Upper lobe of left lung (tissue), 6 donors: ENCODE data around the gene PAEP. TPM values are rescaled to one million over a fixed set of nuclear protein-coding genes. Genes with fewer than 3 reads are reported as not detected.

ENCODE experiments used
- ATAC-seq, 2 donors: fragments of 200-7000 bp; cut with Tn5 transposase; one replicate each; pipeline ENCODE4 v1.9.1; 2022; ENCODE audit warnings: mild to moderate bottlenecking in 2 of 2, moderate library complexity in 2 of 2; ENCODE audit not compliant: low FRiP score in 2 of 2
- DNase-seq, 2 donors: peaks; one replicate each; pipeline ENCODE4 v3.0.0-alpha.2; 2019 to 2020
- H3K27ac ChIP-seq, 4 donors: fragments of 200-600 bp; sonication (generic); one replicate each; pipeline ENCODE4 v1.5.1; 2016 to 2019
- H3K27me3 ChIP-seq, 4 donors: fragments of 200-600 bp; sonication (generic); one replicate each; pipeline ENCODE4 v1.5.1; 2017 to 2019
- H3K36me3 ChIP-seq, 4 donors: fragments of 200-600 bp; sonication (generic); one replicate each; pipeline ENCODE4 v1.5.1; 2016 to 2019
- H3K4me1 ChIP-seq, 4 donors: fragments of 200-600 bp; sonication (generic); one replicate each; pipeline ENCODE4 v1.5.1; 2018 to 2019
- H3K4me3 ChIP-seq, 4 donors: fragments of 200-600 bp; sonication (generic); one replicate each; pipeline ENCODE4 v1.5.1; 2017 to 2019; ENCODE audit warnings: mild to moderate bottlenecking in 2 of 4, moderate library complexity in 1 of 4
- H3K9me3 ChIP-seq, 4 donors: fragments of 200-600 bp; sonication (generic); one replicate each; pipeline ENCODE4 v1.5.1; 2018 to 2019
- EP300 ChIP-seq, 4 donors: sonication (generic); formaldehyde crosslinking; IDR thresholded peaks; one replicate each; pipeline ENCODE4 v1.5.1; 2017; ENCODE audit warnings: antibody characterized with exemption in 4 of 4, control low read depth in 2 of 4
- POLR2A ChIP-seq, 4 donors: fragments of 450-650 bp; IDR thresholded peaks; one replicate each; pipeline ENCODE4 v1.5.1; 2016 to 2017; ENCODE audit warnings: antibody characterized with exemption in 4 of 4, mild to moderate bottlenecking in 2 of 4
- POLR2AphosphoS5 ChIP-seq, 2 donors: sonication (generic); formaldehyde crosslinking; IDR thresholded peaks; one replicate each; pipeline ENCODE4 v1.5.1; 2017; ENCODE audit warnings: antibody characterized with exemption in 2 of 2
- WGBS, 2 donors: methylation state at CpG; one replicate each; pipeline ENCODE4 v1.1.5; 2017 to 2018; 5-methylcytosine and 5-hydroxymethylcytosine counted together
- total RNA-seq, 6 donors: library from RNA; depleted of rRNA in 4 of 6; stranded (reverse); fragments of >200 nt in 4 of 6; gene quantifications; one replicate each; pipeline versions ENCODE4 v1.1.0 to v1.2.1, GENCODE V29; 2016 to 2021
- TF ChIP-seq, protein P1 (sequence below), 6 experiments: fragments of 450-650 bp in 4 of 6; fragments of 200-600 bp in 2 of 6; sonication (generic) in 2 of 6; IDR thresholded peaks; one replicate each; pipeline ENCODE4 v1.5.1; 2016 to 2019; ENCODE audit warnings: antibody characterized with exemption in 6 of 6
- donor health status: DM: no; HTN: no; CAD: no; lungs with moderate emphysema.
- donor health status: DM: no; HTN: yes; CAD: no; lungs with severe emphysema.

PAEP gene
- total RNA-seq, 6 donors from 2014 or later: 6.3 TPM; not detected in 5

DNA sequence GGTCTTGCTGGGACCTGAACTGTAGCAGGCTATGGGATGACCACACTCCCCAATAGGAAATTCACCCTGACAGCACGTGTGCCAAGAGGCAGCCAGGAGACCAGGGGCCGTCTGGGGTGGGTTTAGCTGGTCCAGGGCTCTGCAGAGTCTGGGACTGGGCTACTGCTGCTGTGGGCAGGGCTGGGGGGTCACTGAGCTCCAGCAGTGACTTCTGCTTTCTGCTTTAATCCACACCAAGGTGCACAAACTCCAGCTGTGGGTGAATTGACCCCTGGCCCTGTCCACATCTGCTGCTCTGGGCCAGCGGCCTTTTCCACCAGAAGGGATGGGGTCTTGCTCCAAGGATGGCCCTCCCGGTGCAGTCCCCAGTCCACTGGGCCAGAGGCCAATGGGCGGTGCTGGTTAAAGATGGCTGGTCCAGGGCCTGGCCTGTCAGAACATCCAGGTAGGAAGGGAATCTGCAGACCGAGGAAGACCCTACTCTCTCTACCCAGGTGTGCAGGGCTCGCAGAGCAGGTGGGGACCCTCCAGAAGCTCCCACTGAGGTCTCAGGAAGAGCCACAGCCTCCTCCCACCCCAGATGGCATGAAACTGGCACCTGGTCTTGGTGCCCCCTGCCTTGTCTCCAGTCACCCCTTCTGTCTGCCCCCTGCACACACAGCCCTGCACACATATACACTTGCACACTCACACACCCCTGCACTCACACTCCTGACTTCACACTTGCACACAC lies 49.8 kb downstream of the PAEP start:
- no peak overlapping the region for H3K27ac ChIP-seq
- H3K9me3 ChIP-seq: no peaks in the 10 kb centered on the region
- TF ChIP-seq EP300 (IDR thresholded peaks at IDR 0.05): no peak
- TF ChIP-seq, protein P1, sequence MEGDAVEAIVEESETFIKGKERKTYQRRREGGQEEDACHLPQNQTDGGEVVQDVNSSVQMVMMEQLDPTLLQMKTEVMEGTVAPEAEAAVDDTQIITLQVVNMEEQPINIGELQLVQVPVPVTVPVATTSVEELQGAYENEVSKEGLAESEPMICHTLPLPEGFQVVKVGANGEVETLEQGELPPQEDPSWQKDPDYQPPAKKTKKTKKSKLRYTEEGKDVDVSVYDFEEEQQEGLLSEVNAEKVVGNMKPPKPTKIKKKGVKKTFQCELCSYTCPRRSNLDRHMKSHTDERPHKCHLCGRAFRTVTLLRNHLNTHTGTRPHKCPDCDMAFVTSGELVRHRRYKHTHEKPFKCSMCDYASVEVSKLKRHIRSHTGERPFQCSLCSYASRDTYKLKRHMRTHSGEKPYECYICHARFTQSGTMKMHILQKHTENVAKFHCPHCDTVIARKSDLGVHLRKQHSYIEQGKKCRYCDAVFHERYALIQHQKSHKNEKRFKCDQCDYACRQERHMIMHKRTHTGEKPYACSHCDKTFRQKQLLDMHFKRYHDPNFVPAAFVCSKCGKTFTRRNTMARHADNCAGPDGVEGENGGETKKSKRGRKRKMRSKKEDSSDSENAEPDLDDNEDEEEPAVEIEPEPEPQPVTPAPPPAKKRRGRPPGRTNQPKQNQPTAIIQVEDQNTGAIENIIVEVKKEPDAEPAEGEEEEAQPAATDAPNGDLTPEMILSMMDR (IDR thresholded peaks at IDR 0.05): no peak
- TF ChIP-seq POLR2AphosphoS5 (IDR thresholded peaks at IDR 0.05): no peak
- TF ChIP-seq POLR2A (IDR thresholded peaks at IDR 0.05): no peak
- H3K4me3 ChIP-seq: no peak overlapping the region
- no peaks in the 10 kb centered on the region for H3K4me1 ChIP-seq
- H3K27me3 ChIP-seq: no peaks in the 10 kb centered on the region
- WGBS, 2 donors: 66 to 68% methylated on average over 4 to 7 of the region's 7 CpGs
- ATAC-seq (no peak), DNase-seq (peak in 1 of 2 donors; percentile 22)
- no peaks in the 10 kb centered on the region for H3K36me3 ChIP-seq

DNA sequence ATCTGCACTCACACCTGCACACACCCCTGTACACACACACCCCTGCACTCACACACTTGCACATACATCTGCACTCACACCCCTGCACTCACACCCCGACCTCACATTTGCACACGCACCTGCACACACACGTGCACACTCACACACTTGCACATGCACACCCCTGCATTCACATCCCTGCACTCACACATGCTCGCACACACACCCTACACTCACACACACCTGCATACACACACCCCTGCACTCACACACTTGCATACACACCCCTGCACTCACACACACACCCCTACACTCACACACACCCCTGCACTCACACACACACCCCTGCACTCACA lies 50.3 kb downstream of the PAEP start:
- WGBS, 2 donors: 13 to 18% methylated on average over 4 of the region's 4 CpGs
- Histone ChIP-seq H3K36me3 (no peaks in the 10 kb centered on the region), H3K27ac (no peak overlapping the region), H3K4me1 (no peaks in the 10 kb centered on the region), H3K9me3 (no peaks in the 10 kb centered on the region), H3K4me3 (no peak overlapping the region), H3K27me3 (no peaks in the 10 kb centered on the region)
- DNase-seq: no peak
- TF ChIP-seq, protein P1 (IDR thresholded peaks at IDR 0.05): no peak
- TF ChIP-seq POLR2AphosphoS5 (IDR thresholded peaks at IDR 0.05) (no peak), POLR2A (IDR thresholded peaks at IDR 0.05) (no peak), EP300 (IDR thresholded peaks at IDR 0.05) (no peak)
- ATAC-seq: no peak

DNA sequence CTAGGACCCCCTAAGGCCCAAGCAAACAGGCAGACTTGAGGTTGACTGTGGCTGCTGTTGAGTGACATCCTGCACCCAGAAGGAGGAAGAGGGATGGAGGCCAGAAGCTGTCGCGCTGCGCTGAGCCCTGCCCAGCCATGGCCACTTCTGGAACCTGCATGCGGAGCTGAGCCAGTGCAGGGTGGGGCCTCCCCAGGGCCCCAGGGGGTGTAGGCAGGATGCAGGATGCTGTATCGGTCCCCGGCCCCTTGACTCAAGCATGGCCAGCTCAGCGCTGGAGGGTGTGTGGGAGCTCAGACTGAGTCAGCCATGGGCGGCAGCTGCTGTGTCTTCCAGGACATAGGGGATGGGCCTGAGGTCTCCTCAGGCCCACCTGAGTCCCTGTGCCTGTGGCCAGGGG lies 50.9 kb downstream of the PAEP start:
- H3K27me3 ChIP-seq: no peaks in the 10 kb centered on the region
- TF ChIP-seq, protein P1 (IDR thresholded peaks at IDR 0.05): no peak
- TF ChIP-seq POLR2A (IDR thresholded peaks at IDR 0.05) (no peak), EP300 (IDR thresholded peaks at IDR 0.05) (no peak), POLR2AphosphoS5 (IDR thresholded peaks at IDR 0.05) (no peak)

DNA sequence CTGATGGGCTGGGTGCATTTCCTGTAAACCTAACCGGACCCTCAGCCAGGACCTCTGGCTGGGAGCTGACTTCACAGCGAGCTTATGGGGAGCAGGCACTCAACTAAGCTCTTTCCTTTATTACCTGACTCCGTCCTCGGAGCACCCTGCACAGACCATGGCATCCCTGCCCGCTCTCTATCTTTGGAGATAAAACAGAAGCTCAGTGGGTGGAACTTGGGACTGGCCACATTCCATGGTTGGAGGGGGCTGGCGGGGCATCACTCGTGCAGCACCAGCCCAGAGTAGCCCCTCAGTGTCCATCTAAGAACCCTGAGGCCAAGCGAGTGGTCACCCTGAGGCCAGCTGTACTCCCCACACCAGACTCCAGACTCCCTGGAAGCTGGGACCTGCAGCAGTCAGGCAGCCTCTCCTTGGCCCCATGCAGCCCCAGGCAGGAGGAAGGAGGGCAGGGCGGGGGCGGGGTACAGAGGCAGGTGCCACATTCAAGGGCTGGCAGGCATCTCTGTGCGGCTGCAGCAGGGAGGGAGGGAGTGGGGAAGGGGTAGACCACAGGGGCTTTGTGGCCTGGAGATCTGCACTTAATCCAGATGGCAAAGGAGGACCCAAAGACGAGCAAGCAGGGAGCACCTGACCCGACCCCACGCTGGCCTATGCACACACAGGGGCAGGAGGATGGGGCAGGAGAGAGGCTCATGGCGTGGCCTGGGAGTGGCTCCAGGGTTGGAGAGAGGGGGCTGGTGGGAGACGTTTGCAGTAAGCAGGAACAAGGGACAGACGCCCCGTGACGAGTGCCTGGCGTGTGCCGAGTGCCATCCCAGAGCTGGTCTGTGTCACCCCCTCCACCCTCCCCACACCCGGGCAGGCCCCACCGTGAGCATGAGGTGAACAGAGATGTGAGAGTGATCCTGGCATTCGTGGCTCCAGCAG lies 51.7 kb downstream of the PAEP start:
- no peaks in the 10 kb centered on the region for H3K9me3 ChIP-seq
- H3K27ac ChIP-seq: no peak overlapping the region
- H3K36me3 ChIP-seq: no peaks in the 10 kb centered on the region
- TF ChIP-seq POLR2A (IDR thresholded peaks at IDR 0.05): no peak
- no peak for TF ChIP-seq POLR2AphosphoS5 (IDR thresholded peaks at IDR 0.05)
- TF ChIP-seq, protein P1 (IDR thresholded peaks at IDR 0.05): no peak
- TF ChIP-seq EP300 (IDR thresholded peaks at IDR 0.05): no peak
- no peaks in the 10 kb centered on the region for H3K4me1 ChIP-seq
- WGBS, 2 donors: 68 to 74% methylated on average over 21 to 24 of the region's 24 CpGs
- H3K4me3 ChIP-seq: no peak overlapping the region
- DNase-seq (peak in 1 of 2 donors; percentile 66), ATAC-seq (no peak)
- no peaks in the 10 kb centered on the region for H3K27me3 ChIP-seq

More for the DNA sequence above, 50.9 kb downstream of the PAEP start:
- WGBS, 2 donors: 89 to 91% methylated on average over 3 to 8 of the region's 8 CpGs
- no peaks in the 10 kb centered on the region for H3K9me3 ChIP-seq
- ATAC-seq (no peak), DNase-seq (peak in 1 of 2 donors; percentile 63)
- H3K36me3 ChIP-seq: no peaks in the 10 kb centered on the region
- H3K4me3 ChIP-seq: no peak overlapping the region
- H3K27ac ChIP-seq: no peak overlapping the region
- no peaks in the 10 kb centered on the region for H3K4me1 ChIP-seq
